ENCODE data around the gene OGFR.

Gene OGFR

DNA sequence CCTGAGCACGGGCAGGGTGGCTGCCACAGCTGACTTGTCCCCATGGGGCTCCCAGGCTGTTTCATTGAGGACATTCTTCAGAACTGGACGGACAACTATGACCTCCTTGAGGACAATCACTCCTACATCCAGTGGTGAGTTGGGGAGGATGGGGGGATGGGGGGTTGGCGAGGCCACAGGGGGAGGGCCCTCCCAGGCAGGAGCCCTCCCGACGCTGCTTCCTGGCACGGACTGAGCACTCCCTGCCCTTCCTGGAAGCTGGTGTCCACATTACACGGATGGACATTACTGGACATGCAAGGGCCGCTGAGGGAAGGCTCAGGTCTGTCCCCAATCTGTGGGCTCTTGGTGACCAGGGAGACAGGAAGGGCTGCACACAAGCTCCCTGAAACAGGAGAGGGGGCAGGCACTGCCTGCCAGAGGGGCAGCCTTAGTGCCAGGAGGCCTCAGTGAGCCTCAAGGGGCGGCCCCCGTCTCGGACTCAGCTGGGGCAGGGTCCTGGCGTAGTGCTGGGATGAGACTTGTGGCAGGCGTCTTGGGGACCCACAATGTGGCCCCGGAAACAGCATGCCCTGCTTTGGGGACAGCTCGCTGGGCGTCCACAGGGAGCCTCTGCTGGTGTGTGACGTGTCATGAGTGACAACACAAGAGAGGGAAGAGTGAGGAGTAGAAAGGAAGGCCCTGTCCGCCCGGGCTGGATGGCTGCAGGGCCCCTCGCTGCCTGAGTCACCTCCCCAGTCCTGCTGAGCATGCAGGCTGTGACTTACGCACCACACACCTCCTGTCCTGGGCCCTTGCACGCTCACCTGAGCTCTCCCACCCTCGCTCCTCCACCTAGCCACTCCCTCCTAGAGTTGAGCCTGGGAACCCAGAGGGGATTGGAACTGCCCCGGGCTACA, 5.1 kb downstream of the OGFR start:
- Histone ChIP-seq H3K4me3 (ENCODE audit: low read depth, low read length) (no peak overlapping the region), H3K4me1 (ENCODE audit: control insufficient read depth, insufficient read depth, low read length, unreplicated experiment) (peaks cover 11% of the 10 kb centered on the region), H3K79me2 (ENCODE audit: control insufficient read depth, insufficient read depth, low read length, unreplicated experiment) (peaks cover 34% of the 10 kb centered on the region), H2AFZ (ENCODE audit: low read length, unreplicated experiment) (no peak overlapping the region), H3K27me3 (ENCODE audit: insufficient read depth, low read length) (no peaks in the 10 kb centered on the region), H3K27ac (ENCODE audit: low read depth, low read length) (no peak overlapping the region), H3K36me3 (ENCODE audit: insufficient read depth, low read length) (peaks cover 16% of the 10 kb centered on the region; the same call in 1 of the 2 replicates)

DNA sequence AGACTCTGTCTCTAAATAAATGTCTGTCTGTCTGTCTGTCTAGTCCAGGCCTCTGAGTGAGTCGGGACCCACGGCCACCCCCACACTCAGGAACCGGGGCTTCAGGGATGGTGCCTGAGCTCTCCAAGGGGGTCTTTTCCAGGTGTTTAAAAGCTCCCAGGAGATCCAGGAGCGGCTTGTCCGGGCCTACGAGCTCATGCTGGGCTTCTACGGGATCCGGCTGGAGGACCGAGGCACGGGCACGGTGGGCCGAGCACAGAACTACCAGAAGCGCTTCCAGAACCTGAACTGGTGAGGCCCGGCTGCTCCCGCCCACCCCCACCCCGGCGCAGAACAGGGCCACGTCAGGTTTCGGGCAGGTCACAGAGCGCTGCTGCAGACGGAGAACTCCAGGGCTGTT, 6.7 kb downstream of the OGFR start:
- Histone ChIP-seq H3K4me3 (ENCODE audit: low read depth, low read length) (no peak overlapping the region), H3K27me3 (ENCODE audit: insufficient read depth, low read length) (peaks cover 9% of the 10 kb centered on the region), H3K27ac (ENCODE audit: low read depth, low read length) (no peak overlapping the region), H3K79me2 (ENCODE audit: control insufficient read depth, insufficient read depth, low read length, unreplicated experiment) (peaks cover 21% of the 10 kb centered on the region), H2AFZ (ENCODE audit: low read length, unreplicated experiment) (no peak overlapping the region), H3K36me3 (ENCODE audit: insufficient read depth, low read length) (peaks cover 16% of the 10 kb centered on the region; the same call in 1 of the 2 replicates), H3K4me1 (ENCODE audit: control insufficient read depth, insufficient read depth, low read length, unreplicated experiment) (peaks cover 25% of the 10 kb centered on the region)

DNA sequence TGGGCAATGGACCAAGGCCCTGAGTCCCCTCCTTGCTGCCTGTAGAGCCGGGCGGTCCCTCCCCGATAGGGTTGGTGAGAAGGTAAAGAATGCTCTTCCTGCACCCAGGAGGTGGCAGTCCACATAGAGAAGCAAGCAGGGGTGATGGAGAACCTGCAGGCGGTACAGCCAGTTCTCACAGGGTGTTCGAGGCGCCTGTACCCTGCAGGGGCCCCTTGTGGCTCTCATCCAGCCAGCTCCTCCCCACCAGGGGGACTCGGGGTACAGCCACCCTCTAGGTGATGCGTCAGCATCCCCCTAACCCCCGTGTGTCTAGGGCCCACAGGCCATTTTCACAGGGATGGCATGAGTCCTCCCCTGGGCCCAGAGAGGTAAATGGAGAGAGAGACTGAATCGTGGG, 7.1 kb downstream of the OGFR start:
- Histone ChIP-seq H3K4me3 (ENCODE audit: low read depth, low read length) (no peak overlapping the region), H2AFZ (ENCODE audit: low read length, unreplicated experiment) (no peak overlapping the region), H3K79me2 (ENCODE audit: control insufficient read depth, insufficient read depth, low read length, unreplicated experiment) (peaks cover 17% of the 10 kb centered on the region), H3K36me3 (ENCODE audit: insufficient read depth, low read length) (peaks cover 16% of the 10 kb centered on the region; the same call in 1 of the 2 replicates), H3K4me1 (ENCODE audit: control insufficient read depth, insufficient read depth, low read length, unreplicated experiment) (peaks cover 24% of the 10 kb centered on the region), H3K27ac (ENCODE audit: low read depth, low read length) (no peak overlapping the region), H3K27me3 (ENCODE audit: insufficient read depth, low read length) (peaks cover 13% of the 10 kb centered on the region)

DNA sequence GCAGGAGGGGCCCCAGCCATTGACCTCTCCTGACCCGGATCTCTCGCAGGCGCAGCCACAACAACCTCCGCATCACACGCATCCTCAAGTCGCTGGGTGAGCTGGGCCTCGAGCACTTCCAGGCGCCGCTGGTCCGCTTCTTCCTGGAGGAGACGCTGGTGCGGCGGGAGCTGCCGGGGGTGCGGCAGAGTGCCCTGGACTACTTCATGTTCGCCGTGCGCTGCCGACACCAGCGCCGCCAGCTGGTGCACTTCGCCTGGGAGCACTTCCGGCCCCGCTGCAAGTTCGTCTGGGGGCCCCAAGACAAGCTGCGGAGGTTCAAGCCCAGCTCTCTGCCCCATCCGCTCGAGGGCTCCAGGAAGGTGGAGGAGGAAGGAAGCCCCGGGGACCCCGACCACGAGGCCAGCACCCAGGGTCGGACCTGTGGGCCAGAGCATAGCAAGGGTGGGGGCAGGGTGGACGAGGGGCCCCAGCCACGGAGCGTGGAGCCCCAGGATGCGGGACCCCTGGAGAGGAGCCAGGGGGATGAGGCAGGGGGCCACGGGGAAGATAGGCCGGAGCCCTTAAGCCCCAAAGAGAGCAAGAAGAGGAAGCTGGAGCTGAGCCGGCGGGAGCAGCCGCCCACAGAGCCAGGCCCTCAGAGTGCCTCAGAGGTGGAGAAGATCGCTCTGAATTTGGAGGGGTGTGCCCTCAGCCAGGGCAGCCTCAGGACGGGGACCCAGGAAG, 7.7 kb downstream of the OGFR start:
- H2AFZ ChIP-seq (ENCODE audit: low read length, unreplicated experiment), result no peak overlapping the region
- H3K79me2 ChIP-seq (ENCODE audit: control insufficient read depth, insufficient read depth, low read length, unreplicated experiment), result peaks cover 11% of the 10 kb centered on the region
- no peak overlapping the region for H3K27ac ChIP-seq (ENCODE audit: low read depth, low read length)
- peaks cover 17% of the 10 kb centered on the region for H3K4me1 ChIP-seq (ENCODE audit: control insufficient read depth, insufficient read depth, low read length, unreplicated experiment)
- peaks cover 16% of the 10 kb centered on the region; the same call in 1 of the 2 replicates for H3K36me3 ChIP-seq (ENCODE audit: insufficient read depth, low read length)
- peaks cover 17% of the 10 kb centered on the region for H3K27me3 ChIP-seq (ENCODE audit: insufficient read depth, low read length)
- no peak overlapping the region for H3K4me3 ChIP-seq (ENCODE audit: low read depth, low read length)

DNA sequence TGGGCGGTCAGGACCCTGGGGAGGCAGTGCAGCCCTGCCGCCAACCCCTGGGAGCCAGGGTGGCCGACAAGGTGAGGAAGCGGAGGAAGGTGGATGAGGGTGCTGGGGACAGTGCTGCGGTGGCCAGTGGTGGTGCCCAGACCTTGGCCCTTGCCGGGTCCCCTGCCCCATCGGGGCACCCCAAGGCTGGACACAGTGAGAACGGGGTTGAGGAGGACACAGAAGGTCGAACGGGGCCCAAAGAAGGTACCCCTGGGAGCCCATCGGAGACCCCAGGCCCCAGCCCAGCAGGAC, 8.2 kb downstream of the OGFR start:
- Histone ChIP-seq H2AFZ (ENCODE audit: low read length, unreplicated experiment) (no peak overlapping the region), H3K4me1 (ENCODE audit: control insufficient read depth, insufficient read depth, low read length, unreplicated experiment) (peaks cover 17% of the 10 kb centered on the region), H3K27me3 (ENCODE audit: insufficient read depth, low read length) (peaks cover 21% of the 10 kb centered on the region), H3K36me3 (ENCODE audit: insufficient read depth, low read length) (peaks cover 16% of the 10 kb centered on the region; the same call in 1 of the 2 replicates), H3K4me3 (ENCODE audit: low read depth, low read length) (no peak overlapping the region), H3K79me2 (ENCODE audit: control insufficient read depth, insufficient read depth, low read length, unreplicated experiment) (peaks cover 6% of the 10 kb centered on the region), H3K27ac (ENCODE audit: low read depth, low read length) (no peak overlapping the region)

DNA sequence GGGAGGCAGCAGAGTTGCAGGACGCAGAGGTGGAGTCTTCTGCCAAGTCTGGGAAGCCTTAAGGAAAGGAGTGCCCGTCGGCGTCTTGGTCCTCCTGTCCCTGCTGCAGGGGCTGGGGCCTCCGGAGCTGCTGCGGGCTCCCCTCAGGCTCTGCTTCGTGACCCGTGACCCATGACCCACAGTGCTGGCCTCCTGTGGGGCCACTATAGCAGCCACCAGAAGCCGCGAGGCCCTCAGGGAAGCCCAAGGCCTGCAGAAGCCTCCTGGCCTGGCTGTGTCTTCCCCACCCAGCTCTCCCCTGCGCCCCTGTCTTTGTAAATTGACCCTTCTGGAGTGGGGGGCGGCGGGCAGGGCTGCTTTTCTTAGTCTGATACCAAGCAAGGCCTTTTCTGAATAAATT, 9.0 kb downstream of the OGFR start:
- peaks cover 16% of the 10 kb centered on the region; the same call in 1 of the 2 replicates for H3K36me3 ChIP-seq (ENCODE audit: insufficient read depth, low read length)
- no peak overlapping the region for H3K27ac ChIP-seq (ENCODE audit: low read depth, low read length)
- H3K79me2 ChIP-seq (ENCODE audit: control insufficient read depth, insufficient read depth, low read length, unreplicated experiment), result peaks cover 5% of the 10 kb centered on the region
- H3K27me3 ChIP-seq (ENCODE audit: insufficient read depth, low read length), result peaks cover 21% of the 10 kb centered on the region
- H2AFZ ChIP-seq (ENCODE audit: low read length, unreplicated experiment), result no peak overlapping the region
- H3K4me3 ChIP-seq (ENCODE audit: low read depth, low read length), result no peak overlapping the region
- H3K4me1 ChIP-seq (ENCODE audit: control insufficient read depth, insufficient read depth, low read length, unreplicated experiment), result peaks cover 22% of the 10 kb centered on the region

DNA sequence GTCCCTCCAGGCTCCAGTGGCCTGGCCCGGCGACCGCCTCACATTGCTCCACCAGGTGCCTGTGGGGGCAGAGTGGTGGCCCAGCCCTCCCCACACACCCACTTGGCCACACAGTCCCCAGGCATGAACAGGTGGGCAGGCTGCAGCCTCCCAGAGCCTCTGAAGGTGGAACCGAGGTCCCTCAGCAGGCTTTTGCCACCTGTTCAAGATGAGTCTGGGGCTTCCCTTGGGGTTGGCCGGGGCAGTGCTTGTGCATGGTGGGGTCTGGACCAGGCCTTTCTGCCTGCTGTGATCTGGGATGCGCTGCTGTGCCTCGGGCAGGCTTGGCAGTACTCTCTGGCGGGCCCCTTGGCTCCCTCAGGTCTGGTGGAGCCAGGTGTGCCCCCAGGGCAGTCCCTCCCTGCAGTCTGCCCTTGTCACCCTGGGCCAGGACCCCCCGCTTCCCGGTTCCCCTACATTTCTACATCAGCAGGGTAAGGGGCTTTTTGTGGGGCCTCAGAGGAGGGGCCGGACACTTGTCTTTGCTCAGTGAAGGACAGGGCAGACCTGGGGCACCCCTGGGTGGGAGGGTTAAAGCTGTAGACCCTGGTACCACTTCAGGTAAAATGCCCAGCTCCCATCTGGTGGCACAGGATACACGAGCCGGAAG, 9.5 kb downstream of the OGFR start:
- H3K27ac ChIP-seq (ENCODE audit: low read depth, low read length), result no peak overlapping the region
- H3K4me3 ChIP-seq (ENCODE audit: low read depth, low read length), result no peak overlapping the region
- peaks cover 3% of the 10 kb centered on the region for H3K79me2 ChIP-seq (ENCODE audit: control insufficient read depth, insufficient read depth, low read length, unreplicated experiment)
- H3K4me1 ChIP-seq (ENCODE audit: control insufficient read depth, insufficient read depth, low read length, unreplicated experiment), result peaks cover 28% of the 10 kb centered on the region
- H3K27me3 ChIP-seq (ENCODE audit: insufficient read depth, low read length), result peaks cover 21% of the 10 kb centered on the region
- peaks cover 16% of the 10 kb centered on the region; the same call in 1 of the 2 replicates for H3K36me3 ChIP-seq (ENCODE audit: insufficient read depth, low read length)
- H2AFZ ChIP-seq (ENCODE audit: low read length, unreplicated experiment), result no peak overlapping the region

DNA sequence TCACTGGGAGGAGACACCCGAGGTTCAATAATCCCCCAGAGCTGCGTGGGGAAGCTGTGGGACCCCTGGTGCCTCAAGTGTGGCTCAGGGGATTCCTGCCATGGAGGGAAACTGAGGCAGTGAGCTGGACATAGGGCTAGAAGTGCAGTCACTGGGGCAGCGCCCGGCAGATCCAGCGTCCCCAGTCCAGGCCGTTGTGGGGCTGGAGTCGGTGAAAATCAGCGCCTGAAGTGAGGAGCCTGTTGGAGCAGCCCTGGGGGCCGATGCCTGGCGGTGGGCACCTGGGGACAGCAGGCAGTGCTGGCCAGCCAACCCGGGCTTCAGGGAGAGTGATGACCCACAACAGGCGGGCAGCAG, 10.1 kb downstream of the OGFR start:
- no peak overlapping the region for H3K27ac ChIP-seq (ENCODE audit: low read depth, low read length)
- H3K79me2 ChIP-seq (ENCODE audit: control insufficient read depth, insufficient read depth, low read length, unreplicated experiment), result no peaks in the 10 kb centered on the region
- peaks cover 33% of the 10 kb centered on the region for H3K4me1 ChIP-seq (ENCODE audit: control insufficient read depth, insufficient read depth, low read length, unreplicated experiment)
- H3K27me3 ChIP-seq (ENCODE audit: insufficient read depth, low read length), result peaks cover 21% of the 10 kb centered on the region
- no peak overlapping the region for H2AFZ ChIP-seq (ENCODE audit: low read length, unreplicated experiment)
- H3K4me3 ChIP-seq (ENCODE audit: low read depth, low read length), result no peak overlapping the region
- H3K36me3 ChIP-seq (ENCODE audit: insufficient read depth, low read length), result peaks cover 11% of the 10 kb centered on the region; the same call in 1 of the 2 replicates

DNA sequence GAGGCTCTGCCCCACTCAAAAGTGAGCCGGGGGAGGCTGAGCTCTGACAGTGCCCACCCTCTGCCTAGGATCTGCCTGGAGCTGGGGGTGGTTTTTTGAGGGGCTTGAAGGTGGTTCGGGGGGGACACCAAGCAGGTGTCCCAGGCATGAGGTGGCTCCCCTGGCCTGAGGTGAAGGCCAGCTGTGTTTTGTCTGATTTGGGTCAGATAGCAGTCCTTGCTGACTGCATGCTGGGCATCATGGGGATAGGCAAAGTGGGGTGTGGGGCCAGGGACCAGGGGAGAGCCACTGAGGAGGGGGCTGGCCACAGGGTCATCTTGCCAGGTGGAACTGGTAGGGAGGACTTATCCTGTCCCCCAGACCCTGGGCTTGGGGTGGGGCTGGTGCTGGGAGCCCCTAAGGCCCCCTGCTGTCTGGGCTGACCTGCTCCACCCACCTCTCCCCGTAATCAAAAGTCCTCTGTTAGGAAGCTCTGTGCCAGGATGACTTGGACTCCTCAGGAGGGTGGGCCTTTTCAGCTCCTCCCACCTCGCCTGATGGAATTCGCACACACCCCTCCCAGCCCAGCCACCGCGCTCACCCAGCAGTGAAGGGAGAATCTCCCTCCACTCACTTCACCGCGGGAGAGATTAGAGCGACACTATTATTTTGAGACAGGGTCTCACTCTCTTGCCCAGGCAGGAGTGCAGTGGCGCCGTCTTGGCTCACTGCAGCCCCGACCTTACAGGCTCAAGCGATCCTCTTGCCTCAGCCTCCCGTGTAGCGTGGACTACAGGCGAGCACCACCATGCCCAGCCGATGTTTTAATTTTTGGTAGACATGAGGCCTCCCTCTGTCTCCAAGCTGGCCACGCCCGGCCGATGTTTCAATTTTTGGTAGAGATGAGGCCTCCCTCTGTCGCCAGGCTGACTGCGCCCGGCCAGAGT, 10.7 kb downstream of the OGFR start:
- H3K4me1 ChIP-seq (ENCODE audit: control insufficient read depth, insufficient read depth, low read length, unreplicated experiment), result peaks cover 39% of the 10 kb centered on the region
- H3K4me3 ChIP-seq (ENCODE audit: low read depth, low read length), result no peak overlapping the region
- H3K27ac ChIP-seq (ENCODE audit: low read depth, low read length), result no peak overlapping the region
- H2AFZ ChIP-seq (ENCODE audit: low read length, unreplicated experiment), result no peak overlapping the region
- no peaks in the 10 kb centered on the region for H3K79me2 ChIP-seq (ENCODE audit: control insufficient read depth, insufficient read depth, low read length, unreplicated experiment)
- H3K36me3 ChIP-seq (ENCODE audit: insufficient read depth, low read length), result peaks cover 5% of the 10 kb centered on the region; the same call in 1 of the 2 replicates
- peaks cover 21% of the 10 kb centered on the region for H3K27me3 ChIP-seq (ENCODE audit: insufficient read depth, low read length)

Measured in ACC112 (cell line).